DOHH2 (cell line): Measurements from ENCODE around the gene TNFAIP1.
"Not testable (repeated sequence)": the region's sequence is repeated elsewhere in the genome, so short reads cannot be mapped to it uniquely, and the experiment has no call there.

Experiments
- H3F3A ChIP-seq: fragments of 200-600 bp; sonication (generic), shearing (Covaris generic); 2 replicates; pipeline ENCODE4 v1.6.0; 2016; ENCODE audit warnings: antibody characterized with exemption, mild to moderate bottlenecking; ENCODE audit not compliant: control insufficient read depth, insufficient read depth
- H3K27ac ChIP-seq: fragments of 200-600 bp; sonication (generic); 2 replicates; pipeline ENCODE4 v1.5.1; 2014; ENCODE audit warnings: low read depth, mild to moderate bottlenecking, low read length, moderate library complexity
- H3K27me3 ChIP-seq: fragments of 200-600 bp; sonication (generic); 2 replicates; pipeline ENCODE4 v1.6.1; 2014; ENCODE audit warnings: mild to moderate bottlenecking, low read length, mixed read lengths; ENCODE audit not compliant: control insufficient read depth
- H3K36me3 ChIP-seq: fragments of 200-600 bp; sonication (generic); 2 replicates; pipeline ENCODE4 v1.6.1; 2014; ENCODE audit warnings: mild to moderate bottlenecking, low read length, moderate library complexity, mixed read lengths; ENCODE audit not compliant: control insufficient read depth
- H3K4me1 ChIP-seq: fragments of 200-600 bp; sonication (generic); 2 replicates; pipeline ENCODE4 v1.6.1; 2014; ENCODE audit warnings: mild to moderate bottlenecking, low read length, mixed read lengths; ENCODE audit not compliant: control insufficient read depth
- H3K4me2 ChIP-seq: fragments of 200-600 bp; sonication (generic); 2 replicates; pipeline ENCODE4 v1.6.0; 2014; ENCODE audit warnings: mild to moderate bottlenecking, low read length, moderate library complexity
- H3K4me3 ChIP-seq: fragments of 200-600 bp; sonication (generic); 2 replicates; pipeline ENCODE4 v1.5.1; 2014; ENCODE audit warnings: mild to moderate bottlenecking, low read length, mixed read lengths
- H3K79me2 ChIP-seq: fragments of 200-600 bp; sonication (generic); 2 replicates; pipeline ENCODE4 v1.6.1; 2014; ENCODE audit warnings: mild to moderate bottlenecking, low read length, mixed read lengths; ENCODE audit not compliant: control insufficient read depth
- H3K9me2 ChIP-seq: fragments of 200-600 bp; sonication (generic); replicated peaks from 2 replicates; pipeline ENCODE4 v1.6.1; 2014; ENCODE audit warnings: mild to moderate bottlenecking, low read length, mixed read lengths; ENCODE audit not compliant: control insufficient read depth
- H3K9me3 ChIP-seq: fragments of 200-600 bp; sonication (generic); 2 replicates; pipeline ENCODE4 v1.6.1; 2014; ENCODE audit warnings: antibody characterized with exemption, low read length, mixed read lengths; ENCODE audit not compliant: control insufficient read depth, insufficient read depth
- H4K20me1 ChIP-seq: fragments of 200-600 bp; sonication (generic); 2 replicates; pipeline ENCODE4 v1.6.0; 2014; ENCODE audit warnings: low read depth, mild to moderate bottlenecking, antibody characterized with exemption, low read length, moderate library complexity; ENCODE audit not compliant: control insufficient read depth, insufficient read depth
- CTCF ChIP-seq: fragments of 200-600 bp; sonication (generic); IDR thresholded peaks from one replicate; pipeline ENCODE4 v1.5.1; 2014; ENCODE audit warnings: antibody characterized with exemption, mild to moderate bottlenecking, low read depth, low read length; ENCODE audit not compliant: poor library complexity, severe bottlenecking
- EZH2phosphoT487 ChIP-seq: fragments of 200-600 bp; sonication (generic); IDR thresholded peaks from 2 replicates; pipeline ENCODE4 v1.6.1; 2017; ENCODE audit warnings: borderline replicate concordance, mild to moderate bottlenecking, antibody characterized with exemption, low read length, moderate library complexity, mixed read lengths

Gene TNFAIP1

GRCh38 chr17:28291780-28292330, 43.7 kb upstream of the TNFAIP1 start:
- Histone ChIP-seq H3K27me3 (peaks cover 5% of the 10 kb centered on the region; the same call in 1 of the 2 replicates), H3K4me1 (no peaks in the 10 kb centered on the region), H3K9me3 (no peaks in the 10 kb centered on the region), H3K9me2 (no peaks in the 10 kb centered on the region), H3F3A (no peaks in the 10 kb centered on the region), H4K20me1 (no peaks in the 10 kb centered on the region), H3K4me3 (no peak overlapping the region), H3K36me3 (no peaks in the 10 kb centered on the region), H3K4me2 (no peak overlapping the region), H3K27ac (no peak overlapping the region), H3K79me2 (no peaks in the 10 kb centered on the region)
- TF ChIP-seq CTCF (no peak), EZH2phosphoT487 (no peak)

DNA sequence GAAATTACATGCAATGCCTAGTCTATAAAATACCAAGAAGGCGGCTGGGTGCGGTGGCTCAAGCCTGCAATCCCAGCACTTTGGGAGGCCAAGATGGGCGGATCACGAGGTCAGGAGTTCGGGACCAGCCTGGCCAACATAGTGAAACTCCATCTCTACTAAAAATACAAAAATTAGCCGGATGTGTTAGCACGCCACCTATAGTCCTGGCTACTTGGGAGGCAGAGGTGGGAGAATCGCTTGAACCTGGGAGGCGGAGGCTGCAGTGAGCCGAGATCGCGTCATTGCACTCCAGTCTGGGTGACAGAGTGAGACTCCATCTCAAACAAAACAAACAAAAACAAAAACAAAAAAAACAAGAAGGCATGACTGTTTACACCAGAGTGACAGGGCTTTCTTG, 42.7 kb upstream of the TNFAIP1 start:
- not testable (repeated sequence) for H3K79me2 ChIP-seq, H3F3A ChIP-seq, H3K27me3 ChIP-seq, H3K9me2 ChIP-seq, H4K20me1 ChIP-seq, H3K4me1 ChIP-seq, H3K36me3 ChIP-seq, H3K27ac ChIP-seq, H3K4me2 ChIP-seq, H3K4me3 ChIP-seq, H3K9me3 ChIP-seq

GRCh38 chr17:28293994-28294393, 41.6 kb upstream of the TNFAIP1 start:
- no peak overlapping the region for H3K27ac ChIP-seq
- TF ChIP-seq EZH2phosphoT487 (no peak), CTCF (no peak)
- H3K4me1 ChIP-seq: no peaks in the 10 kb centered on the region; the same call in 1 of the 2 replicates
- H3K79me2 ChIP-seq: no peaks in the 10 kb centered on the region
- H3K9me3 ChIP-seq: no peaks in the 10 kb centered on the region
- H3K4me2 ChIP-seq: no peak overlapping the region
- H3K36me3 ChIP-seq: no peaks in the 10 kb centered on the region
- no peaks in the 10 kb centered on the region for H3F3A ChIP-seq
- no peak overlapping the region for H3K4me3 ChIP-seq
- H3K9me2 ChIP-seq: no peaks in the 10 kb centered on the region
- H4K20me1 ChIP-seq: no peaks in the 10 kb centered on the region
- H3K27me3 ChIP-seq: peaks cover 5% of the 10 kb centered on the region; the same call in 1 of the 2 replicates

GRCh38 chr17:28295677-28296578, 39.6 kb upstream of the TNFAIP1 start:
- no peaks in the 10 kb centered on the region for H3K36me3 ChIP-seq
- no peaks in the 10 kb centered on the region for H3K9me3 ChIP-seq
- H3F3A ChIP-seq: no peaks in the 10 kb centered on the region
- TF ChIP-seq CTCF: no peak
- TF ChIP-seq EZH2phosphoT487: no peak
- no peaks in the 10 kb centered on the region for H3K9me2 ChIP-seq
- no peaks in the 10 kb centered on the region for H3K79me2 ChIP-seq
- H4K20me1 ChIP-seq: no peaks in the 10 kb centered on the region
- no peak overlapping the region for H3K4me3 ChIP-seq
- H3K4me1 ChIP-seq: peaks cover 17% of the 10 kb centered on the region
- no peak overlapping the region for H3K4me2 ChIP-seq
- H3K27me3 ChIP-seq: peaks cover 5% of the 10 kb centered on the region; the same call in 1 of the 2 replicates
- no peak overlapping the region for H3K27ac ChIP-seq
